ENCODE data around the gene GPR137B. TPM values are rescaled to one million over a fixed set of nuclear protein-coding genes. Genes with fewer than 3 reads are reported as not detected.

Gene GPR137B
- total and polyA plus RNA-seq, 4 donors = 2.2 to 8.6 (median 5.3) TPM

GRCh38 chr1:236200925-236201324, 58.6 kb downstream of the GPR137B start:
- no peak for DNase-seq (ENCODE audit: low spot score)
- Histone ChIP-seq H3K27me3 (ENCODE audit: control insufficient read depth in 4 of 4, insufficient read depth in 4 of 4, low read length in 3 of 4) (no peaks in the 10 kb centered on the region), H3K4me1 (ENCODE audit: control insufficient read depth in 4 of 4, insufficient read depth in 4 of 4, low read length in 3 of 4) (no peaks in the 10 kb centered on the region), H3K9me3 (ENCODE audit: control insufficient read depth in 4 of 4, low read length in 3 of 4) (peaks cover 2 to 16% (median 5%) of the 10 kb centered on the region in 4 donors), H3K4me3 (ENCODE audit: low read depth in 1 of 3, low read length in 3 of 3) (no peak overlapping the region), H3K27ac (ENCODE audit: low read depth in 1 of 2, low read length in 2 of 2) (no peak overlapping the region), H3K36me3 (ENCODE audit: control insufficient read depth in 4 of 4, insufficient read depth in 3 of 4, low read depth in 1 of 4, low read length in 3 of 4) (peaks cover 0 to 4% (median 2%) of the 10 kb centered on the region in 4 donors), H3K9ac (ENCODE audit: low read depth in 1 of 2, low read length in 2 of 2) (no peak overlapping the region)
- TF ChIP-seq MAX (IDR thresholded peaks at IDR 0.05) (no peak), FOXA2 (IDR thresholded peaks at IDR 0.05) (no peak), ZBTB33 (IDR thresholded peaks at IDR 0.05) (no peak), SP1 (IDR thresholded peaks at IDR 0.05) (no peak), YY1 (IDR thresholded peaks at IDR 0.05) (no peak), GABPA (IDR thresholded peaks at IDR 0.05 in 1 of 2, conservative IDR thresholded peaks at IDR 0.05 in 1 of 2) (no peak)

GRCh38 chr1:236201786-236202185, 59.4 kb downstream of the GPR137B start:
- Histone ChIP-seq H3K4me1 (ENCODE audit: control insufficient read depth in 4 of 4, insufficient read depth in 4 of 4, low read length in 3 of 4) (no peaks in the 10 kb centered on the region), H3K9ac (ENCODE audit: low read depth in 1 of 2, low read length in 2 of 2) (no peak overlapping the region), H3K9me3 (ENCODE audit: control insufficient read depth in 4 of 4, low read length in 3 of 4) (peaks cover 2 to 16% (median 5%) of the 10 kb centered on the region in 4 donors), H3K27me3 (ENCODE audit: control insufficient read depth in 4 of 4, insufficient read depth in 4 of 4, low read length in 3 of 4) (no peaks in the 10 kb centered on the region), H3K27ac (ENCODE audit: low read depth in 1 of 2, low read length in 2 of 2) (no peak overlapping the region), H3K36me3 (ENCODE audit: control insufficient read depth in 4 of 4, insufficient read depth in 3 of 4, low read depth in 1 of 4, low read length in 3 of 4) (peaks cover 0 to 6% (median 2%) of the 10 kb centered on the region in 4 donors), H3K4me3 (ENCODE audit: low read depth in 1 of 3, low read length in 3 of 3) (no peak overlapping the region)
- TF ChIP-seq YY1 (IDR thresholded peaks at IDR 0.05) (no peak), MAX (IDR thresholded peaks at IDR 0.05) (no peak), FOXA1 (IDR thresholded peaks at IDR 0.05) (no peak), REST (IDR thresholded peaks at IDR 0.05) (no peak), HNF4G (IDR thresholded peaks at IDR 0.05) (no peak), NR2F2 (IDR thresholded peaks at IDR 0.05) (no peak), GABPA (IDR thresholded peaks at IDR 0.05 in 1 of 2, conservative IDR thresholded peaks at IDR 0.05 in 1 of 2) (no peak), CTCF (IDR thresholded peaks at IDR 0.05; ENCODE audit: low read depth, low read length, missing input control) (no peak)
- no peak for DNase-seq (ENCODE audit: low spot score)
- 91% methylated on average over 1 of the region's 1 CpG for WGBS
